RPMI8226 (cell line): Measurements from ENCODE around the gene KCNC4.

Experiments
- DNase-seq: peaks from one replicate; pipeline ENCODE4 v3.0.0-alpha.2; 2015

The KCNC4 gene

DNA sequence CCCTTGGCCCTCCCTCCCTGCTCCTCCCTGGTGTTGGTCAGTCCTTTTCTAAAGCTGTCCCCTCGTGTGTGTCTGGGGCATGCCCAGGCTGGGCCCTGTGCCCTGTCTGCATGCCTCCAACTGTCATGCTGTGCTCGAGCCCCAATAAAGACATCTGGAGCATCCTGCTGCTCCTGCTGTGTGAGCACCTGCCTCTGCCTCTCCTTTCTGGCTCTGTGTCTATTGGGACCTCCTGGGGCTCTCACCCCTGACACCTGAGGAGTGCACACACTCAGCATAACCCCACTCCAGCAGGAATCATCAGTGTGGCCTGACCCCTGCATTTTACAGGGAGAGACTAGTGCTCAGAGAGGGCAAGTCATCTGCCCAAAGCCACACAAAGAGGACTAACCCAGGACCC, 23.7 kb downstream of the KCNC4 start:
- no peak for DNase-seq

DNA sequence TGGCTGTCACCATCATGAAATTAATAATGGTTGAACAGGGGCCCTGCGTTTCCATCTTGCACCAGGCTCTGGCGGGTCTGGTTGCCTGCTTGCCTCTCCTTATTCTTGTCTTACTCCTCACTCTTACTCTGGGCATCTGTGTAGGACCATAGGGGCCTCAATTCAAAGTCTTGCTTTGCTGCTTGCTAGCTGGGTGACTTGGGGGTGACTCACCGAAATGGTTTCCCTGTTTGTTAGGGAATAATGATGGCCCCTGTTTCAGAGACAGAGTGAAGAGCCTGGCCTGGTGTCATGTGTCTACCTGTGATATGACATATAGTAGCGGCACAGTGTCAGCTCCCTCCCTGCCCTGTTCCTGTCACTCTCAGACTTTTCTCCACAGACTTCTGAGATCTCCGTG, 24.6 kb downstream of the KCNC4 start:
- DNase-seq, result no peak

DNA sequence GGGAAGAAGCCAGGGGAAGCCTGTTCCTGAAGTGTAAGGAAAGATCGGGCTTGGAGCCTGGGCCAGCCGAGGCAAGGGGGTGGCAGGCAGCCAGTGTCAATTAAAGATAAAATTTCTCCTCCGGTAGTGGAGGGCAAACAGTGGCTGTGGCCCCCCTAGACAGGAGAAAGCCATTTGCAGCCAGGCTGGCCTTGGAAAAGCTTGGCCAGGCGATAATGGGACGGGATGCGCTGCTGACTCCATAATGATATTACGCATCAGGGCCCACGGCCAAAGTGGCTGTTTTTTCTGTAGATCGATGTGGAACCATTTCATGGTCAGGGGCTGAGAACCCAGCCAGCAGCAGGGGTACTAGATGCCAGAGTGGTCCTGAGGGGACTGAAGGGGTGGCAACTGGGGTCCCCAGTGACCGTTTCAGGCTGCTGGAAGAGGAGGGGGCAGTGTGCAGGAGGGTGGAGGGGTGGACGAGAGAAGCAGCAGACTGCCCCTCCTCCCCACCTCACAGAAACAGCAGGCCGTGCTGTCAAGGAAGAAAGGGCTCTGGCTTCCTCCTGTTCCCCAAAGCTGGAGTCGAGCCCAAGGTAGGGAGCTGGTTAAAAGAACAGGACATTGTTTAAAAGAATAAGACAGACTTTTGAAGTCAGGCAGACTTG, 25.2 kb downstream of the KCNC4 start:
- DNase-seq, result no peak

- no peak for DNase-seq
Observed at GRCh38 chr1:110235834-110236682, 25.9 kb downstream of the KCNC4 start.

GRCh38 chr1:110237386-110238152, 27.5 kb downstream of the KCNC4 start:
- DNase-seq, result no peak

DNA sequence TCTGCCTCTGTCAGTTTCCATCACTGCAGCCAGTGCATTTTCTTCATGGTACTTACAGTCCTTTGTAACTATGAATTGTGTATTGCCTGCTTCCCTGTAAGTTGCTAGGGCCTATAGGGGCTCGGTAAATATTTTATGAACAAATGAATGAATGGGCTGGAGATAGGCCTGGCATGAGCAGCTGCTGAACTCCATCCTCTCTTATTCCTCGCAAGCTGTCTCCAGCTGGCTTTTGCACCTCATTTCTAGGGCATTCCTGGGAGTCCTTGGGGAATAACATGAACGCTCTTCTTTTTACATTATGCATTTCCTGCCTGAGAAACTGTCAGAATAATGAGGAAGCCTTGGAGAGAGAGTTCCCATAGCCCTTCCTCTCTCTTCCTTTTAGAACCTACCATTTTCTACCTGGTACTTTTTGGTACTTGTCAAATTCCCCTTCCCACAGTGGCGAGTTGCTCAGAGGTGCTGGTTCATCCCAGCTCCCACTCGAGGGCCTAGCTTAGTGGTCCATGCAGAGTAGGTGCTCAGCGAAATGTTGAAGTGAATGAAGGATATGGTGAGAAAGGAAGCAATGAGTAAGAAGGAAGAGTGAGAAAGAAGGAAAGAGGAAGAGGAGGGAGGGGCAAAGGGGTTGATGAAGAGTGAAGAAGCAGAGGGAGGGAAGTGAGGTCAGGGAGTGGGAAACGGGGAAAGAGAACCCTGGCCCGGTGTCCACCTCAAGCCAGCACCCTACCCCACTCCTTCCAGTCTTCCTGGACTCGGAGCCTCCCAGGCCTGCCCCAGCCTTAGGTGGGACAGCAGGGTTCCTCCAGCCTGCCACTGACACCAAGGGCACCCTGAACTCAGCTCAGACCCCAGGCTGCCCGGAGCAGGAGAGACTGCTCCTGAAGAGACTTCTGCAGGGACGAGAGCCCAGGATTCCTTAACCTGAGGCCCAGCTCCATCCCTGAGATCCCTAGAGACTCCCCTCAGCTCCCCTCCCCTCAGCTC, 29.6 kb downstream of the KCNC4 start:
- DNase-seq, result no peak

DNA sequence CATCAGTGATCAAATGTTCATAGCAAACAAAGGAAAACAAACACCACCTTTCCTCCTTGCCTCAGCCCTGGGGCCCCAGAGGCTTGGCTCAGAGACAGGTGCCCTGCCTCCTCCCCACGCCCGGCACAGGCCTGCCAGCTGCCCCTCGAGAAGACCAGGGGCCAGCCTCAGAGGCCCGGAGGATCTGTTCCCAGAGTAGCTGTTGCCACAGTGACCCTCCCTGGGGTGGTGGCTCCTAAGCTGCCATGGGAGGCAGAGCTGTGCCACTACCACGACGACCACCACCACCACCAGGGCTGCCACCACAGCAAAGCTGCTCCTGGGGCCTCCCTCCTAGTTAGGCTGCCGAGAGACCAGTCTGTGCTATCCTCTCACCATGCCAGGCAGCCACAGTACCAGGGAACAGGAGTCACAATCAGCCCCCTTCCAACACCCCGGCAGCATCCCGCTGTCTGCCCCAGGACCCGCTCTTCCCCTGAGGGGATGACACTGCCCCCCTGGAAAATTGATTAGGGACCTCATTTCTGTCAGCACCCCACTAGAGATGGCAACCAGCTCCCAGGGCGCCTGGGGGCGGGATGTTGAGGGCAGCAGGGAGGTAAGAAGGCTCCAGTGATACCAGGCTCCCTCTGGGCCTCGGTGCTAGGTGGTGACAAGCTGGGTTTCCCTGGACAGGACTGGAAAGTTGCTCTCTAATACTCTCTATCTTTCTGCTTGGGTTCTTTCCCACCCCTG, 30.5 kb downstream of the KCNC4 start:
- no peak for DNase-seq

DNA sequence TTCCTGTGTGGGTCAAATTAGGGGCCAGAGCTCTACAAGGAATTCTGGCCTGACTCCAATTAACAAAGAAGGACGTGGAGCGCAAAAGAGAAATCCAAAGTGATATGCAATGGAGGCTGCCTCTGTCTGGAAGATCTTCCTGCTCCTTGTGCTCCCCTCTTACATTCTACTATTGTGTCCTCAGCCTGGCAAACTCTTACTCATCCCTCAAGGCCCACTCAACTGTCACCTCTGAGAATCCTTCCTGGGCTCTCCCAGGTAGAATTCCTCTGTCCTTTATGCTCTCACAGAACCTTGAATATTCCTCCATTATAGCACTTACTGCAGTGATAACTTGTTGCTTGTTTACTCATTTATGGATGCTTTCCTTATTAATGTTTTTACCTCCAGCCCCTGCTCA, 31.4 kb downstream of the KCNC4 start:
- DNase-seq, result no peak

GRCh38 chr1:110242062-110242461, 31.9 kb downstream of the KCNC4 start:
- no peak for DNase-seq

DNA sequence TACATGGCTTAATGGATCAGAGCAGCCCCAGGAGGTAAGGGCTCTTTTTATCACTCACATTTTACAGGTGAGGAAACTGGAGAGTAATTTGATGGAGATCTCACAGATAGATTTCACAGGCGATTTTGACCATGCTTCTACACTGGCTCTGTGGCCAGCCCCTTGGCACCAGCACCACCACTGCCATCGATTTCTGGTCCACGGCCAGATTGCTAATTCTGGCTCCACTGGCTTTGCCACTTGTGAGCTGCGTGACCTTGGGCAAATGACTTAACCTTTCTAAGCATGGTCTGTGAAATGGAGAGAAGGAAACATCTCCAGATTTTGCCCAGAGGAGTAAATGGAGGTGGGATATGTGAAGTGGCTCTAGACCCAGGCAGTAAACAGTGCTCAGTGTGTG, 32.6 kb downstream of the KCNC4 start:
- DNase-seq, result no peak

- DNase-seq, result peak; percentile 15
Observed at GRCh38 chr1:110243146-110243545, 33.0 kb downstream of the KCNC4 start.

DNA sequence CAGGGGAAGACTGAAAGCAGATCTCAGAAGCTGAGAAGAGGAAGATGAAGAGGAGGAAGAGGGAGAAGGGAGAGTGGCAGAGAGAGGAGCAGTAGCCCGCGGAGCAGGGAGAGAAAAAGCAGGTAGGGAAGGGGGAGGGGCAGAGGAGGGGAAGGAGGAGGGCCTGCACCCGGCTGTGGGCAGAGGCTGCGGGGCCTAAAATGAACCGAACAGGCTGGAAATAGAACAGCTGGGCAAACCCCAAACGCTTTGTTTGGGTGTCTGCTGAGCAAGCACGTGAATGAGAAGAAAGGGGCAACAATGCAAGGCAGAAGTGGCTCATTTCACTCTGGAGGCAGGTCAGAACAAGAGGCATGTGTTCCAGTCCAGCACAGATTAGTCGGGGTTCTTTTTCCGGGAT, 33.5 kb downstream of the KCNC4 start:
- DNase-seq, result peak; percentile 11

GRCh38 chr1:110245876-110246620, 35.9 kb downstream of the KCNC4 start:
- DNase-seq, result no peak

- no peak for DNase-seq
Observed at GRCh38 chr1:110248746-110249145, 38.6 kb downstream of the KCNC4 start.

DNA sequence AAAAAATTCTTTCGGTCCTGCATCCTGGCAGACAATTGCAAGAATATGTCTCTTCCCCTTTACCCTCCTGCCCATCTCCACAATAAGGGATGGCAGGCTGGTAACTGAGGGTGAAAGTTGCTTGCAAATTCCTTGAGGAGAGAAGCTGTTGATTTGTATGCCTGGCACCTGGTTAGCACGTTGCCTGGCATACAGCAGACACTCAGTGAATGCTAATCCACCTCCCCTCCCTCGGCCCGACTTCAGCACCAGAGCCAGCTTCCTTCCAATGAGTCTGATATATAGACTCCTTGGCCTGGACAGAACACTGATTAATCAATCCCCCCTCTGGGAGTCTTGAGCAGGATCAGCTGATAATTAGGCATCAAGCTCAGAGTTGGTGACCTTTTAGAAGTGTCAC, 39.1 kb downstream of the KCNC4 start:
- no peak for DNase-seq

DNA sequence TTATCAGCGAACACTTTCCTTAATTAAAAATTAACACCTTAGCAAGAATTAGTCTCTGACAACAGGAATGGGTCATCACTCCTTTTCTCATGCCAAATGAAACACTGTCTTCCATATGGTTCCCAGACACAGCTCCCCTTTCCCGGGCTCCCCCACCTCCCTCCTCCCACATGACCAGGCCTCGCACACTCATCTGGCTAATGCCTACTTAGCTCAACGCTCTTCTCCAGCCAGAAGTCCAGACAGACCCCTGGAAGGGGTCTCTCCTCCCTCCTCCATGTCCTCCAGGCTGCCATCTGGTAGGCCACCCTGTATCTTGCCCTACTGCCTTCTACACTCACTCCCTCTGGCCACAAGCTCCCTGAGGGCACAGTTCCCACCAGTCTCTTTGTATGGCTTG, 39.9 kb downstream of the KCNC4 start:
- no peak for DNase-seq

GRCh38 chr1:110250749-110251148, 40.6 kb downstream of the KCNC4 start:
- no peak for DNase-seq

- no peak for DNase-seq
Observed at GRCh38 chr1:110253213-110253612, 43.1 kb downstream of the KCNC4 start.

- DNase-seq, result no peak
Observed at GRCh38 chr1:110254604-110255391, 44.7 kb downstream of the KCNC4 start.

- peak; percentile 40 for DNase-seq
Observed at GRCh38 chr1:110255392-110255787, 45.3 kb downstream of the KCNC4 start.
